ENCODE measurements around the gene PFN4. TPM values are rescaled to one million over a fixed set of nuclear protein-coding genes. Genes with fewer than 3 reads are reported as not detected.

PFN4 gene
- total and polyA plus RNA-seq, 2 of the 4 experiments (the other 2 are of a cell fraction): 0.36 to 0.48 TPM

GRCh38 chr2:24077535-24077877, 45.6 kb downstream of the PFN4 start:
- no peak overlapping the region for H3K18ac ChIP-seq (ENCODE audit: low read depth, low read length)
- no peaks in the 10 kb centered on the region; the same call in 1 of the 2 replicates for H4K20me1 ChIP-seq (ENCODE audit: insufficient read depth, low read length)
- H2BK5ac ChIP-seq (ENCODE audit: low read depth, low read length, poor library complexity, severe bottlenecking): no peak overlapping the region
- H4K5ac ChIP-seq (ENCODE audit: low read depth, low read length): peak overlapping the region; percentile 85
- dilution Hi-C loops (cut with HindIII; ENCODE audit: low sequenced_read_pairs, unreplicated experiment): no loop called here
- H3K9me1 ChIP-seq (ENCODE audit: insufficient read depth, low read length): no peaks in the 10 kb centered on the region; the same call in 1 of the 2 replicates
- peak overlapping the region; percentile 44 for H3K9ac ChIP-seq (ENCODE audit: low read depth, low read length)
- no TSS peak for BruUV-seq (replicated peaks)
- peak overlapping the region; percentile 63 to 77 for H4K8ac ChIP-seq (ENCODE audit: low read depth in 2 of 2, low read length in 2 of 2)
- H2AK5ac ChIP-seq (ENCODE audit: low read depth, low read length): 0 out of 2 replicates have a peak overlapping the region, but pooled peaks have one; percentile 5
- H3K4ac ChIP-seq (ENCODE audit: low read depth, low read length): peak overlapping the region; percentile 36
- peak overlapping the region; percentile 96 for H2AK9ac ChIP-seq (replicated peaks; ENCODE audit: low read depth, low read length, poor library complexity)
- H3K23ac ChIP-seq (ENCODE audit: low read depth, low read length): 0 out of 2 replicates have a peak overlapping the region, but pooled peaks have one; percentile 31
- in situ Hi-C loops (cut with MboI; ENCODE audit: low sequenced_read_pairs): loop anchor here (10.0 kb wide), 1 partner anchor 253 kb away; no protein-coding TSS in a partner anchor
- peak overlapping the region; percentile 73 for H3K4me3 ChIP-seq (ENCODE audit: insufficient read depth, low read depth, low read length)
- H2BK15ac ChIP-seq (ENCODE audit: low read depth, low read length): no peak overlapping the region
- peak overlapping the region; percentile 69 for H3K4me2 ChIP-seq (ENCODE audit: low read depth, low read length)
- ChIA-PET CTCF (no interaction called here), POLR2A (ENCODE audit: unreplicated experiment) (no interaction called here)
- H2AFZ ChIP-seq (replicated peaks; ENCODE audit: low read length, poor library complexity): peak overlapping the region; percentile 91
- TF ChIP-seq, protein P1, sequence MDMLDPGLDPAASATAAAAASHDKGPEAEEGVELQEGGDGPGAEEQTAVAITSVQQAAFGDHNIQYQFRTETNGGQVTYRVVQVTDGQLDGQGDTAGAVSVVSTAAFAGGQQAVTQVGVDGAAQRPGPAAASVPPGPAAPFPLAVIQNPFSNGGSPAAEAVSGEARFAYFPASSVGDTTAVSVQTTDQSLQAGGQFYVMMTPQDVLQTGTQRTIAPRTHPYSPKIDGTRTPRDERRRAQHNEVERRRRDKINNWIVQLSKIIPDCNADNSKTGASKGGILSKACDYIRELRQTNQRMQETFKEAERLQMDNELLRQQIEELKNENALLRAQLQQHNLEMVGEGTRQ (IDR thresholded peaks at IDR 0.05; ENCODE audit: low read depth, low read length): no peak
- H3K4me1 ChIP-seq (ENCODE audit: control insufficient read depth, insufficient read depth, low read length): peaks cover 3% of the 10 kb centered on the region; the same call in 1 of the 2 replicates
- 27% methylated on average over 4 of the region's 9 CpGs; no CpG with 5 or more reads in 1 of the 2 experiments for WGBS, 2 experiments (ENCODE audit: extremely low coverage in 2 of 2, insufficient read length in 1 of 2)
- ATAC-seq (ENCODE audit: low read depth) (no peak), DNase-seq (no peak)
- peaks cover 14 to 40% of the 10 kb centered on the region in 2 experiments; a peak in 3 of 4 replicates for H3K79me1 ChIP-seq (ENCODE audit: low read depth in 1 of 2, low read length in 2 of 2)
- intact Hi-C loops (cut with micrococcal nuclease): no loop called here
- H3K56ac ChIP-seq (ENCODE audit: extremely low read depth, insufficient read depth, low read length): no peak overlapping the region
- peaks cover 15% of the 10 kb centered on the region for H3K36me3 ChIP-seq (ENCODE audit: control insufficient read depth, insufficient read depth, low read length)
- H2BK20ac ChIP-seq (ENCODE audit: low read depth, low read length): no peak overlapping the region
- H3K27me3 ChIP-seq (ENCODE audit: control insufficient read depth, insufficient read depth, low read length): no peaks in the 10 kb centered on the region
- no peaks in the 10 kb centered on the region for H3K9me3 ChIP-seq (ENCODE audit: control insufficient read depth, insufficient read depth, low read length)
- H2BK120ac ChIP-seq (ENCODE audit: low read depth, low read length): no peak overlapping the region
- H3K27ac ChIP-seq (ENCODE audit: insufficient read depth, low read length): peak overlapping the region; percentile 40; the same call in 1 of the 2 replicates
- no peak overlapping the region; the same call in 1 of the 2 replicates for H4K91ac ChIP-seq (ENCODE audit: insufficient read depth, low read depth, low read length)
- H3K14ac ChIP-seq (replicated peaks; ENCODE audit: low read depth, low read length): peak overlapping the region; percentile 47; the same call in 1 of the 2 replicates
